ENCODE measurements around the gene MRPL45.

DNA sequence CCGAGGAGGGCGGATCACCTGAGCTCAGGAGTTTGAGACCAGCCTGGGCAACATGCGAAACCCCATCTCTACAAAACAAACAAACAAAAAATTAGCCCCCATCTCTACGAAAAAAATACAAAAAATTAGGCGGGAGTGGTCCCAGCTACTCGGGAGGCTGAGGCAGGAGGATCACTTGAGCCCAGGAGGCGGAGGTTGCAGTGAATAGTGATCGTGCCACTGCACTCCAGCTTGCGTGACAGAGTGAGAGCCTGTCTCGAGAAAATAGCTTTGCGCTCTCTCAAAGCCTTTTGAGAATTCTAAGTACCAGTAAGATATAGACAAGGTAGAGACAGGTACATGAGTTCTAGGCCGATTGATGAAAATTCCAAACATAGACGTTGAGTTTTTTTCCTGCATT is 56.7 kb downstream of the MRPL45 start:
- TF ChIP-seq ZFP3 (CRISPR knock-in tag; IDR thresholded peaks at IDR 0.05) (no peak), ZNF8 (CRISPR knock-in tag; IDR thresholded peaks at IDR 0.05) (no peak)
- TF ChIP-seq, protein P1, sequence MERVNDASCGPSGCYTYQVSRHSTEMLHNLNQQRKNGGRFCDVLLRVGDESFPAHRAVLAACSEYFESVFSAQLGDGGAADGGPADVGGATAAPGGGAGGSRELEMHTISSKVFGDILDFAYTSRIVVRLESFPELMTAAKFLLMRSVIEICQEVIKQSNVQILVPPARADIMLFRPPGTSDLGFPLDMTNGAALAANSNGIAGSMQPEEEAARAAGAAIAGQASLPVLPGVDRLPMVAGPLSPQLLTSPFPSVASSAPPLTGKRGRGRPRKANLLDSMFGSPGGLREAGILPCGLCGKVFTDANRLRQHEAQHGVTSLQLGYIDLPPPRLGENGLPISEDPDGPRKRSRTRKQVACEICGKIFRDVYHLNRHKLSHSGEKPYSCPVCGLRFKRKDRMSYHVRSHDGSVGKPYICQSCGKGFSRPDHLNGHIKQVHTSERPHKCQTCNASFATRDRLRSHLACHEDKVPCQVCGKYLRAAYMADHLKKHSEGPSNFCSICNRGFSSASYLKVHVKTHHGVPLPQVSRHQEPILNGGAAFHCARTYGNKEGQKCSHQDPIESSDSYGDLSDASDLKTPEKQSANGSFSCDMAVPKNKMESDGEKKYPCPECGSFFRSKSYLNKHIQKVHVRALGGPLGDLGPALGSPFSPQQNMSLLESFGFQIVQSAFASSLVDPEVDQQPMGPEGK (CRISPR knock-in tag; IDR thresholded peaks at IDR 0.05; ENCODE audit: borderline replicate concordance) = no peak

All from SK-N-SH treated with all-trans-retinoic acid at 6 μM for 48 hours (cell line).